Measurements from ENCODE around the gene HAS3.

HAS3 gene

GRCh38 chr16:69108064-69108904, 2.8 kb downstream of the HAS3 start:
- TF ChIP-seq CTCF (conservative IDR thresholded peaks at IDR 0.05; ENCODE audit: low read length), result no peak
- no peak overlapping the region for H3K4me3 ChIP-seq (ENCODE audit: low read length)
- DNase-seq (ENCODE audit: low read depth), result no peak

- DNase-seq (ENCODE audit: low read depth), result no peak
- no peak for TF ChIP-seq CTCF (conservative IDR thresholded peaks at IDR 0.05; ENCODE audit: low read length)
- H3K4me3 ChIP-seq (ENCODE audit: low read length), result no peak overlapping the region
Measured at GRCh38 chr16:69108905-69109252, 3.4 kb downstream of the HAS3 start.

- no peak for DNase-seq (ENCODE audit: low read depth)
- no peak overlapping the region for H3K4me3 ChIP-seq (ENCODE audit: low read length)
- TF ChIP-seq CTCF (conservative IDR thresholded peaks at IDR 0.05; ENCODE audit: low read length), result no peak
Measured at GRCh38 chr16:69109486-69110270, 4.2 kb downstream of the HAS3 start.

GRCh38 chr16:69110406-69110805, 5.0 kb downstream of the HAS3 start:
- no peak for DNase-seq (ENCODE audit: low read depth)
- H3K4me3 ChIP-seq (ENCODE audit: low read length), result no peak overlapping the region
- no peak for TF ChIP-seq CTCF (conservative IDR thresholded peaks at IDR 0.05; ENCODE audit: low read length)

GRCh38 chr16:69111216-69111875, 5.9 kb downstream of the HAS3 start:
- no peak overlapping the region for H3K4me3 ChIP-seq (ENCODE audit: low read length)
- no peak for DNase-seq (ENCODE audit: low read depth)
- TF ChIP-seq CTCF (conservative IDR thresholded peaks at IDR 0.05; ENCODE audit: low read length), result no peak

GRCh38 chr16:69111876-69112230, 6.4 kb downstream of the HAS3 start:
- H3K4me3 ChIP-seq (ENCODE audit: low read length), result no peak overlapping the region
- DNase-seq (ENCODE audit: low read depth), result no peak
- no peak for TF ChIP-seq CTCF (conservative IDR thresholded peaks at IDR 0.05; ENCODE audit: low read length)
